ENCODE results near the gene PPFIBP2. TPM values are rescaled to one million over a fixed set of nuclear protein-coding genes. Genes with fewer than 3 reads are reported as not detected.

Gene PPFIBP2
- total and polyA plus RNA-seq, 4 donors, result 7.7 to 51.3 (median 18.6) TPM

- no peak for TF ChIP-seq CTCF (IDR thresholded peaks at IDR 0.05; ENCODE audit: control extremely low read depth, extremely low read depth)
- no peak for ATAC-seq (ENCODE audit: insufficient read depth, low FRiP score)
- 49 to 57% methylated on average over 6 of the region's 6 CpGs for WGBS, 2 donors
Measured at GRCh38 chr11:7691759-7692350, 178.1 kb downstream of the PPFIBP2 start.

GRCh38 chr11:7692426-7692825, 178.6 kb downstream of the PPFIBP2 start:
- H3K27ac ChIP-seq (ENCODE audit: low read depth in 1 of 2, low read length in 1 of 2), result no peak overlapping the region
- WGBS, 2 donors, result 72 to 87% methylated on average over 3 of the region's 3 CpGs

More at GRCh38 chr11:7691759-7692350, 178.1 kb downstream of the PPFIBP2 start:
- H3K9me3 ChIP-seq (ENCODE audit: control insufficient read depth in 4 of 4, insufficient read depth in 3 of 4, low read length in 3 of 4), result no peaks in the 10 kb centered on the region
- H3K36me3 ChIP-seq (ENCODE audit: control insufficient read depth in 4 of 4, insufficient read depth in 4 of 4, low read length in 4 of 4), result no peaks in the 10 kb centered on the region
- no peak overlapping the region for H3K9ac ChIP-seq (ENCODE audit: insufficient read depth in 1 of 2, low read length in 2 of 2)
- no peak overlapping the region for H3K27ac ChIP-seq (ENCODE audit: low read depth in 1 of 2, low read length in 1 of 2)
- peaks cover 0 to 4% (median 0%) of the 10 kb centered on the region in 5 donors for H3K4me1 ChIP-seq (ENCODE audit: control insufficient read depth in 5 of 5, insufficient read depth in 5 of 5, low read length in 5 of 5)
- H3K4me3 ChIP-seq, result no peak overlapping the region
- peak in 1 of 3 donors; percentile 54 for DNase-seq
- H3K27me3 ChIP-seq (ENCODE audit: control insufficient read depth in 3 of 3, insufficient read depth in 3 of 3, low read length in 2 of 3), result no peaks in the 10 kb centered on the region

GRCh38 chr11:7694235-7694634, 180.4 kb downstream of the PPFIBP2 start:
- H3K36me3 ChIP-seq (ENCODE audit: control insufficient read depth in 4 of 4, insufficient read depth in 4 of 4, low read length in 4 of 4), result no peaks in the 10 kb centered on the region
- H3K4me1 ChIP-seq (ENCODE audit: control insufficient read depth in 5 of 5, insufficient read depth in 5 of 5, low read length in 5 of 5), result peaks cover 0 to 4% (median 0%) of the 10 kb centered on the region in 5 donors
- 76 to 78% methylated on average over 3 of the region's 3 CpGs for WGBS, 2 donors
- H3K4me3 ChIP-seq, result no peak overlapping the region
- no peak for TF ChIP-seq CTCF (IDR thresholded peaks at IDR 0.05; ENCODE audit: control extremely low read depth, extremely low read depth)
- ATAC-seq (ENCODE audit: insufficient read depth, low FRiP score), result no peak
- DNase-seq, result no peak
- no peak overlapping the region for H3K9ac ChIP-seq (ENCODE audit: insufficient read depth in 1 of 2, low read length in 2 of 2)
- no peaks in the 10 kb centered on the region for H3K9me3 ChIP-seq (ENCODE audit: control insufficient read depth in 4 of 4, insufficient read depth in 3 of 4, low read length in 3 of 4)
- no peak overlapping the region for H3K27ac ChIP-seq (ENCODE audit: low read depth in 1 of 2, low read length in 1 of 2)
- no peaks in the 10 kb centered on the region for H3K27me3 ChIP-seq (ENCODE audit: control insufficient read depth in 3 of 3, insufficient read depth in 3 of 3, low read length in 2 of 3)

More at GRCh38 chr11:7692426-7692825, 178.6 kb downstream of the PPFIBP2 start:
- TF ChIP-seq CTCF (IDR thresholded peaks at IDR 0.05; ENCODE audit: control extremely low read depth, extremely low read depth), result no peak
- peaks cover 0 to 4% (median 0%) of the 10 kb centered on the region in 5 donors for H3K4me1 ChIP-seq (ENCODE audit: control insufficient read depth in 5 of 5, insufficient read depth in 5 of 5, low read length in 5 of 5)
- no peaks in the 10 kb centered on the region for H3K27me3 ChIP-seq (ENCODE audit: control insufficient read depth in 3 of 3, insufficient read depth in 3 of 3, low read length in 2 of 3)
- H3K36me3 ChIP-seq (ENCODE audit: control insufficient read depth in 4 of 4, insufficient read depth in 4 of 4, low read length in 4 of 4), result no peaks in the 10 kb centered on the region
- H3K9ac ChIP-seq (ENCODE audit: insufficient read depth in 1 of 2, low read length in 2 of 2), result no peak overlapping the region
- H3K9me3 ChIP-seq (ENCODE audit: control insufficient read depth in 4 of 4, insufficient read depth in 3 of 4, low read length in 3 of 4), result no peaks in the 10 kb centered on the region
- H3K4me3 ChIP-seq, result no peak overlapping the region
- DNase-seq, result no peak
- ATAC-seq (ENCODE audit: insufficient read depth, low FRiP score), result no peak

- H3K4me3 ChIP-seq, result no peak overlapping the region
- no peak for TF ChIP-seq CTCF (IDR thresholded peaks at IDR 0.05; ENCODE audit: control extremely low read depth, extremely low read depth)
- WGBS, 2 donors, result 65 to 76% methylated on average over 5 of the region's 5 CpGs
- no peaks in the 10 kb centered on the region for H3K36me3 ChIP-seq (ENCODE audit: control insufficient read depth in 4 of 4, insufficient read depth in 4 of 4, low read length in 4 of 4)
- H3K9ac ChIP-seq (ENCODE audit: insufficient read depth in 1 of 2, low read length in 2 of 2), result no peak overlapping the region
- no peak overlapping the region for H3K27ac ChIP-seq (ENCODE audit: low read depth in 1 of 2, low read length in 1 of 2)
- H3K27me3 ChIP-seq (ENCODE audit: control insufficient read depth in 3 of 3, insufficient read depth in 3 of 3, low read length in 2 of 3), result no peaks in the 10 kb centered on the region
- no peak for ATAC-seq (ENCODE audit: insufficient read depth, low FRiP score)
- DNase-seq, result no peak
- H3K9me3 ChIP-seq (ENCODE audit: control insufficient read depth in 4 of 4, insufficient read depth in 3 of 4, low read length in 3 of 4), result no peaks in the 10 kb centered on the region
- peaks cover 0 to 4% (median 0%) of the 10 kb centered on the region in 5 donors for H3K4me1 ChIP-seq (ENCODE audit: control insufficient read depth in 5 of 5, insufficient read depth in 5 of 5, low read length in 5 of 5)
Measured at GRCh38 chr11:7696424-7696823, 182.6 kb downstream of the PPFIBP2 start.

All from lung (tissue), 12 donors.